Astrocyte of the cerebellum (primary cell): Measurements from ENCODE around the gene TBC1D22A.

Experiments
- DNase-seq: peaks from one replicate; pipeline ENCODE4 v3.0.0-alpha.2; 2011; ENCODE audit warnings: low read depth
- H3K4me3 ChIP-seq: 2 replicates; pipeline ENCODE4 v1.5.1; 2011; ENCODE audit warnings: mild to moderate bottlenecking, low read depth, low read length, moderate library complexity
- in situ Hi-C: cut with HindIII; loops from 2 replicates; pipeline ENCODE4 v1.10.0; 2017; ENCODE audit warnings: low sequenced_read_pairs
- TF ChIP-seq, protein P1 (sequence below): IDR thresholded peaks from 2 replicates; pipeline ENCODE4 v1.5.1; 2012; ENCODE audit warnings: low read length, low read depth, moderate library complexity, mild to moderate bottlenecking; ENCODE audit errors: missing control alignments

TBC1D22A gene

DNA sequence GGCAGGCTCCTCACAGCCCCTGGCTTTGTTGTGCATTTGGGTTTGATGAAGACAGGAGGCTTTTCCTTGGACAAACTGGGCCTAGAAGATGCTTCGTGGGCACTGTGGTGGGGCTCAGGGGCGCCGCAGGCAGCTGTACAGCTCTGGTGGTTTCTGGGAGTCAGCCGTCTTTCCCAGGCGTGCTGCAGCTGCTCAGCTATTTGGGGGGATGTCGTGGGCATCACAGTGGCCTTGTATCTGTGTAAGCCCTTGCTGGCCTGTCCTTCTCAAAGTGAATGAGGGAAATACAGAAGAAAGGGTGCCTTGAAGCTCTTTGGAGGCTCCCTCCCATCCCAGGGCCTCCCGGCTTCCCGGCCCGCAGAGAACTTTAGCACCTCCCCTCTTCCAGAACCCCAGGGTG lies 89.5 kb downstream of the TBC1D22A start:
- no peak overlapping the region for H3K4me3 ChIP-seq
- in situ Hi-C loops: no loop called here
- DNase-seq: no peak
- TF ChIP-seq, protein P1, sequence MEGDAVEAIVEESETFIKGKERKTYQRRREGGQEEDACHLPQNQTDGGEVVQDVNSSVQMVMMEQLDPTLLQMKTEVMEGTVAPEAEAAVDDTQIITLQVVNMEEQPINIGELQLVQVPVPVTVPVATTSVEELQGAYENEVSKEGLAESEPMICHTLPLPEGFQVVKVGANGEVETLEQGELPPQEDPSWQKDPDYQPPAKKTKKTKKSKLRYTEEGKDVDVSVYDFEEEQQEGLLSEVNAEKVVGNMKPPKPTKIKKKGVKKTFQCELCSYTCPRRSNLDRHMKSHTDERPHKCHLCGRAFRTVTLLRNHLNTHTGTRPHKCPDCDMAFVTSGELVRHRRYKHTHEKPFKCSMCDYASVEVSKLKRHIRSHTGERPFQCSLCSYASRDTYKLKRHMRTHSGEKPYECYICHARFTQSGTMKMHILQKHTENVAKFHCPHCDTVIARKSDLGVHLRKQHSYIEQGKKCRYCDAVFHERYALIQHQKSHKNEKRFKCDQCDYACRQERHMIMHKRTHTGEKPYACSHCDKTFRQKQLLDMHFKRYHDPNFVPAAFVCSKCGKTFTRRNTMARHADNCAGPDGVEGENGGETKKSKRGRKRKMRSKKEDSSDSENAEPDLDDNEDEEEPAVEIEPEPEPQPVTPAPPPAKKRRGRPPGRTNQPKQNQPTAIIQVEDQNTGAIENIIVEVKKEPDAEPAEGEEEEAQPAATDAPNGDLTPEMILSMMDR: no peak

DNA sequence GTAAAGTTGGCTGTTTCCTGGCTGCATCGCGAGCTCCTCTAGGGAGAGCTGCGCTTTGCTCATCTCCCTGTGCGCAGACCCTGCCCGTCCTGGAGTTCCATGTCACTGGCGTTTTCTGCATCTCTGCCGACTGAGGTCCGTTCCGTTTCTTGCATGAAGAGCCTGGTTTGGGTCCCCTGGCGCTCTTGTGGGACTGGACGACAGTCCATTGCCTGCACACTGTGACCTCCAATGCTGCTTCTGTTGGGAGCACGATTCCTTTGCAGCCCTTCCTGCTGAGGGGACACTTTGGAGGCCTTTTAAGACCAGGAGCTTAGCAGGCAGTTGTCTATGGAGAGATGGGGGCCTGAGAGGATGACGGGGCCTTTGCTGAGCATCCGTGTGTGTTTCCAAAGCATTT lies 90.3 kb downstream of the TBC1D22A start:
- DNase-seq: no peak
- TF ChIP-seq, protein P1: no peak
- no peak overlapping the region for H3K4me3 ChIP-seq
- in situ Hi-C loops: no loop called here

DNA sequence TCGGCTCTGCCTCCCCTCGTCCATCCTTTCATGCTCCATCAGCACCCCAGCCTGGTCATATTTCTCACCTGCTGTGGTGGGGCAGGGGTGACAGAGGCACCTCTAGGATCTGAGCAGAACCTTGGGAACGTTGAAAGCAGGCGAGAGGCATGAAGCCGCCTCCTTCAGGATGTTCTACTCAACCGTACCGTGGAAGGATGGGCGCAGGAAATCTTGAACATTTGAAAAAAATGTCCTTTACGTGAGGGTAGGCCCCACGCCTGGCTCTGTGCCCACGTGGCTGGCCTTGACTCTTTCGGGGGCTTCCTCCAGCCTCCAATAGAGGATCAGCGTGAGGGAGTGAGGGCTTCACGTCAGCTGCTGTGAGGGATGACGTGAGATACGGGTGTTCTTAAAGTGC lies 90.7 kb downstream of the TBC1D22A start:
- in situ Hi-C loops: no loop called here
- TF ChIP-seq, protein P1: no peak
- no peak for DNase-seq
- no peak overlapping the region for H3K4me3 ChIP-seq

DNA sequence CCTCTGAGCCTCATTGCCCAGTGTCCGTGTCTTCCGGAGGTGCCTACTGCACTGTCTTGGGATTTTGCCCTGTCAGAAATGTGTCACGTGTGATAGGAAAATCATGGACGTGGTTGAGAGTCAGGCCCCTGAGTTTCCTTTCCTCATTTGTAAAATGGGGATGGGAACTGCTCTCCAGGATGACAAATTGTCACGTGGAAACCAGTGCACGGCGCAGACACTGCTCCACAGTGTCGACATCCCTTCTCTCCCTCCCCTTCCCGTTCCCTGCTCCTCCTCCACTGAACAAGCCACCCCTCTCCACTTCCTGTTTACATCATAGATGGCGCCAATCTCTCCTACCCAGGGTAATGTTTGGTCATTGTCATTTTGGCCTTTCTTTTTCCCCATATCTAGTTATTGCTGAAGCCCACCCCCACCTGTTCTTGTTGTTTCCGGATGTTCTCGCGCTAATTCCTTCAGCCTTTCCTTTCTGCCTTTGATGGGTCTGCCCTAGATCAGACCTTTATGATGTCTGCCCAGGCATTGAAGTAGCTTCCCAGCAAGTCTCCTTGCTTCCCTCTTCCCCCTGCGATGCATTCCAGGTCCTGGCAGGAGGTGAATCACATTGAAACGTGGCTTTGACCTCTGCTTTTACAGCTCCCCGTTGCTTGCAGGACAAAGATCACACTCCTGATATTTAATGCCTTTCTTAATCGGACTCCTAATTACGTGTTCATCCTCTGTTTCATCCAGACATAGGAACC lies 91.8 kb downstream of the TBC1D22A start:
- no peak overlapping the region for H3K4me3 ChIP-seq
- in situ Hi-C loops: no loop called here

DNA sequence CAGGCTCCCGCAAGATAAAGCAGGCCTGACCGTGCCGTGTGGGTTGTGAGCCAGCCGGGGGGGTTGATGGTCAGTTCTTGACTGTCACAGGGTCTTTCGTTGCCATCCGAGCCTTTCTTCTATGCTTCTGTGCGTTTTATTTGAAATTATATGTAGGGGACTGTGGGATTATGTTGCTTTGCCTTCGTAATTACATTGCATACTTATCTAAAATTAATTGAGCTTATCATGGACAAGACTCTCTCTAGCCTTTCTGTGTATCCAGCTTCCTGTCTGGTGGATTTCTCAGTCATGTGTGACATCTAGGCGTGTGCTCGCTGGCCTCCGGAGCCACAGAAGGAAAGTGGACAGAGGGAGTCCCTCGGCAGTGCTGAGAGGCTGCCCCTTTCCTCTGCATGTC lies 93.2 kb downstream of the TBC1D22A start:
- no peak for DNase-seq
- in situ Hi-C loops: no loop called here
- H3K4me3 ChIP-seq: no peak overlapping the region
- TF ChIP-seq, protein P1: no peak

More for the DNA sequence above, 91.8 kb downstream of the TBC1D22A start:
- TF ChIP-seq, protein P1: no peak
- no peak for DNase-seq

DNA sequence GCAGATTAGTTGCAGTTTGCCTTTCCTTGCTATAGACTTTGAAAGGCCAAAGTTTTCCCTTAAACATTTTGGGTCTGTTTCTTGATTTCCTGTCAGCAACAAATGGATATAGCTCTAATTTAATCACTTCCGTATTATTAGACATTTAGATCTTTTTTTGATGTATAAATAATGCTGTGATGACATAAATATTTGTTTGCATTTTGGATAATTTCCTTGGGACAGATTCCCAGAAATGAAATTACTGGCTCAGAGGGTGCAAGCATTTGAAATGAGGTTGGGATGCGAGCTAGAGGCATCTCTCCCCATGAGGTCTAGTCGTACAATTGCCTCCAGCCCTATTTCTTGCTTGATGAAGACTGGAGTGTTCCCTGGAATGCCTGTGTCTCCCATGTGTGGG lies 94.2 kb downstream of the TBC1D22A start:
- TF ChIP-seq, protein P1: no peak
- in situ Hi-C loops: no loop called here
- DNase-seq: no peak
- no peak overlapping the region for H3K4me3 ChIP-seq
